HepG2 (cell line): ENCODE measurements around the gene IQCN. TPM values are rescaled to one million over a fixed set of nuclear protein-coding genes. Genes with fewer than 3 reads are reported as not detected.

Experiments used
- ARNTL ChIP-seq: sonication (generic); formaldehyde crosslinking; IDR thresholded peaks from 2 replicates; pipeline ENCODE4 v1.4.0; 2020; ENCODE audit warnings: mild to moderate bottlenecking, missing genetic modification reagents
- CCAR2 ChIP-seq: fragments of 200-400 bp; formaldehyde crosslinking; optimal IDR thresholded peaks from 2 replicates; pipeline ENCODE3; 2018; ENCODE audit warnings: low read depth, mild to moderate bottlenecking, low read length, moderate library complexity
- DPF2 ChIP-seq: sonication (generic); formaldehyde crosslinking; IDR thresholded peaks from 2 replicates; pipeline ENCODE4 v1.4.0; 2020; ENCODE audit warnings: mild to moderate bottlenecking, low read depth, missing genetic modification reagents, borderline replicate concordance
- ETV5 ChIP-seq: IDR thresholded peaks from 2 replicates; pipeline ENCODE4 v1.6.1; 2018; ENCODE audit warnings: missing biosample characterization, missing genetic modification reagents, inconsistent platforms, borderline replicate concordance
- FOXA3 ChIP-seq: IDR thresholded peaks from 2 replicates; pipeline ENCODE4 v1.6.1; 2016; ENCODE audit warnings: missing genetic modification reagents, missing compliant biosample characterization
- FOXP1 ChIP-seq, 2 experiments: fragments of 450-650 bp in 1 of 2; IDR thresholded peaks; 2 replicates each; pipeline ENCODE4 v1.6.1; 2017 to 2018; ENCODE audit warnings: antibody characterized with exemption in 1 of 2
- GTF2F1 ChIP-seq: fragments of 150-350 bp; IDR thresholded peaks from 2 replicates; pipeline ENCODE4 v1.6.1; 2014; ENCODE audit warnings: low read length
- KDM6A ChIP-seq: IDR thresholded peaks from 2 replicates; pipeline ENCODE4 v1.6.1; 2016; ENCODE audit warnings: low read depth
- MBD4 ChIP-seq: IDR thresholded peaks from 2 replicates; pipeline ENCODE4 v1.6.1; 2012; ENCODE audit warnings: low read length, inconsistent platforms, borderline replicate concordance
- MEIS2 ChIP-seq: sonication (generic); formaldehyde crosslinking; IDR thresholded peaks from 2 replicates; pipeline ENCODE4 v1.9.0; 2021; ENCODE audit warnings: mild to moderate bottlenecking, missing genetic modification reagents
- MYC ChIP-seq: sonication (generic); formaldehyde crosslinking; IDR thresholded peaks from 2 replicates; pipeline ENCODE4 v1.9.0; 2021; ENCODE audit warnings: missing genetic modification reagents, borderline replicate concordance
- NFKBIZ ChIP-seq: IDR thresholded peaks from 2 replicates; pipeline ENCODE4 v1.6.1; 2018; ENCODE audit warnings: missing genetic modification reagents, missing compliant biosample characterization
- SCMH1 ChIP-seq: sonication (generic); formaldehyde crosslinking; IDR thresholded peaks from 2 replicates; pipeline ENCODE4 v1.9.0; 2021; ENCODE audit warnings: missing genetic modification reagents, mild to moderate bottlenecking, borderline replicate concordance
- SP5 ChIP-seq: IDR thresholded peaks from 2 replicates; pipeline ENCODE4 v1.6.1; 2016; ENCODE audit warnings: low read depth, borderline replicate concordance
- STAG1 ChIP-seq: sonication (generic); formaldehyde crosslinking; IDR thresholded peaks from 2 replicates; pipeline ENCODE4 v1.4.0; 2020; ENCODE audit warnings: missing genetic modification reagents
- ZBTB38 ChIP-seq: sonication (generic); formaldehyde crosslinking; IDR thresholded peaks from 2 replicates; pipeline ENCODE4 v1.5.1; 2020; ENCODE audit warnings: mild to moderate bottlenecking, missing genetic modification reagents
- ZNF205 ChIP-seq: IDR thresholded peaks from 2 replicates; pipeline ENCODE4 v1.6.1; 2018; ENCODE audit warnings: missing biosample characterization, missing genetic modification reagents
- ZNF281 ChIP-seq: sonication (generic); formaldehyde crosslinking; IDR thresholded peaks from 2 replicates; pipeline ENCODE4 v1.4.0; 2020; ENCODE audit warnings: missing genetic modification reagents, borderline replicate concordance
- ZNF460 ChIP-seq: sonication (generic); formaldehyde crosslinking; IDR thresholded peaks from 2 replicates; pipeline ENCODE4 v1.5.1; 2020; ENCODE audit warnings: missing genetic modification reagents, mild to moderate bottlenecking, borderline replicate concordance
- ZSCAN21 ChIP-seq: sonication (generic); formaldehyde crosslinking; IDR thresholded peaks from 2 replicates; pipeline ENCODE4 v1.8.0; 2022; ENCODE audit warnings: mild to moderate bottlenecking, missing genetic modification reagents, moderate library complexity, borderline replicate concordance
- ZSCAN22 ChIP-seq: sonication (generic); formaldehyde crosslinking; IDR thresholded peaks from 2 replicates; pipeline ENCODE4 v1.4.0; 2020; ENCODE audit warnings: mild to moderate bottlenecking, missing genetic modification reagents
- polyA plus RNA-seq, 8 experiments: library from polyadenylated mRNA; depleted of rRNA in 3 of 8; stranded (reverse) in 7 of 8; unstranded in 1 of 8; fragments of >200 nt; fragmentation: Illumina TruSeq in 4 of 8; extraction: Trizol in 4 of 8; gene quantifications; 2 replicates each; pipeline versions ENCODE4 v1.2.1 to v1.2.3, GENCODE V29; 2011 to 2016; ENCODE audit warnings: low read depth in 4 of 8, missing spikeins in 1 of 8, mixed read lengths in 1 of 8; ENCODE audit not compliant: insufficient read depth in 1 of 8
- total RNA-seq, 5 experiments: library from RNA; depleted of rRNA; stranded (reverse); fragments of >200 nt; fragmentation: Illumina TruSeq; extraction: Trizol; gene quantifications; 2 replicates each; pipeline ENCODE4 v1.2.3, GENCODE V29; 2016; ENCODE audit warnings: low read depth in 1 of 5
- TF ChIP-seq, protein P1 (sequence below): sonication (generic); formaldehyde crosslinking; IDR thresholded peaks from 2 replicates; pipeline ENCODE4 v1.4.0; 2020; ENCODE audit warnings: mild to moderate bottlenecking, missing genetic modification reagents
- TF ChIP-seq, protein P2 (sequence below): sonication (generic); formaldehyde crosslinking; IDR thresholded peaks from 2 replicates; pipeline ENCODE4 v1.8.1; 2023; ENCODE audit warnings: mild to moderate bottlenecking, missing genetic modification reagents
- TF ChIP-seq, protein P3 (sequence below): sonication (generic); formaldehyde crosslinking; IDR thresholded peaks from 2 replicates; pipeline ENCODE4 v1.4.0; 2020; ENCODE audit warnings: missing genetic modification reagents, mild to moderate bottlenecking, borderline replicate concordance
- TF ChIP-seq, protein P4 (sequence below): sonication (generic); formaldehyde crosslinking; IDR thresholded peaks from 2 replicates; pipeline ENCODE4 v1.4.0; 2020; ENCODE audit warnings: mild to moderate bottlenecking, missing genetic modification reagents

Gene IQCN
- total and polyA plus RNA-seq, 2 of the 13 experiments (the other 11 are each of a cell fraction or from before 2014, with no cell fraction given), result 0.04 to 0.18 TPM

- TF ChIP-seq, protein P1, sequence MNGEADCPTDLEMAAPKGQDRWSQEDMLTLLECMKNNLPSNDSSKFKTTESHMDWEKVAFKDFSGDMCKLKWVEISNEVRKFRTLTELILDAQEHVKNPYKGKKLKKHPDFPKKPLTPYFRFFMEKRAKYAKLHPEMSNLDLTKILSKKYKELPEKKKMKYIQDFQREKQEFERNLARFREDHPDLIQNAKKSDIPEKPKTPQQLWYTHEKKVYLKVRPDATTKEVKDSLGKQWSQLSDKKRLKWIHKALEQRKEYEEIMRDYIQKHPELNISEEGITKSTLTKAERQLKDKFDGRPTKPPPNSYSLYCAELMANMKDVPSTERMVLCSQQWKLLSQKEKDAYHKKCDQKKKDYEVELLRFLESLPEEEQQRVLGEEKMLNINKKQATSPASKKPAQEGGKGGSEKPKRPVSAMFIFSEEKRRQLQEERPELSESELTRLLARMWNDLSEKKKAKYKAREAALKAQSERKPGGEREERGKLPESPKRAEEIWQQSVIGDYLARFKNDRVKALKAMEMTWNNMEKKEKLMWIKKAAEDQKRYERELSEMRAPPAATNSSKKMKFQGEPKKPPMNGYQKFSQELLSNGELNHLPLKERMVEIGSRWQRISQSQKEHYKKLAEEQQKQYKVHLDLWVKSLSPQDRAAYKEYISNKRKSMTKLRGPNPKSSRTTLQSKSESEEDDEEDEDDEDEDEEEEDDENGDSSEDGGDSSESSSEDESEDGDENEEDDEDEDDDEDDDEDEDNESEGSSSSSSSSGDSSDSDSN (CRISPR knock-in tag), result no peak
- TF ChIP-seq GTF2F1, result no peak
- TF ChIP-seq ARNTL (CRISPR knock-in tag), result no peak
- TF ChIP-seq STAG1 (CRISPR knock-in tag), result 0 out of 2 replicates have a peak, but pooled peaks have one; percentile 12
- TF ChIP-seq, protein P2, sequence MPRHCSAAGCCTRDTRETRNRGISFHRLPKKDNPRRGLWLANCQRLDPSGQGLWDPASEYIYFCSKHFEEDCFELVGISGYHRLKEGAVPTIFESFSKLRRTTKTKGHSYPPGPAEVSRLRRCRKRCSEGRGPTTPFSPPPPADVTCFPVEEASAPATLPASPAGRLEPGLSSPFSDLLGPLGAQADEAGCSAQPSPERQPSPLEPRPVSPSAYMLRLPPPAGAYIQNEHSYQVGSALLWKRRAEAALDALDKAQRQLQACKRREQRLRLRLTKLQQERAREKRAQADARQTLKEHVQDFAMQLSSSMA (CRISPR knock-in tag), result no peak
- TF ChIP-seq, protein P3, sequence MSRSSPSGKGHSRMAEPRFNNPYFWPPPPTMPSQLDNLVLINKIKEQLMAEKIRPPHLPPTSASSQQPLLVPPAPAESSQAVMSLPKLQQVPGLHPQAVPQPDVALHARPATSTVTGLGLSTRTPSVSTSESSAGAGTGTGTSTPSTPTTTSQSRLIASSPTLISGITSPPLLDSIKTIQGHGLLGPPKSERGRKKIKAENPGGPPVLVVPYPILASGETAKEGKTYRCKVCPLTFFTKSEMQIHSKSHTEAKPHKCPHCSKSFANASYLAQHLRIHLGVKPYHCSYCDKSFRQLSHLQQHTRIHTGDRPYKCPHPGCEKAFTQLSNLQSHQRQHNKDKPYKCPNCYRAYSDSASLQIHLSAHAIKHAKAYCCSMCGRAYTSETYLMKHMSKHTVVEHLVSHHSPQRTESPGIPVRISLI (CRISPR knock-in tag), result no peak
- TF ChIP-seq DPF2, result no peak
- peak; percentile 52; the same call in 1 of the 2 replicates for TF ChIP-seq ZBTB38
- peak; percentile 83 for TF ChIP-seq ETV5 (CRISPR knock-in tag)
- TF ChIP-seq MYC (CRISPR knock-in tag), result peak; percentile 51; the same call in 1 of the 2 replicates
- TF ChIP-seq SP5 (CRISPR knock-in tag), result peak; percentile 74
- TF ChIP-seq ZSCAN21 (CRISPR knock-in tag), result no peak
- TF ChIP-seq NFKBIZ (CRISPR knock-in tag), result no peak
- TF ChIP-seq FOXP1 (IDR thresholded peaks at IDR 0.05), result no peak
- peak; percentile 46; the same call in 1 of the 2 replicates for TF ChIP-seq FOXP1 (CRISPR knock-in tag; IDR thresholded peaks at IDR 0.05)
- TF ChIP-seq SCMH1 (CRISPR knock-in tag), result no peak
- TF ChIP-seq ZNF205 (CRISPR knock-in tag), result peak; percentile 54; the same call in 1 of the 2 replicates
- TF ChIP-seq MEIS2 (CRISPR knock-in tag), result peak; percentile 94
- TF ChIP-seq, protein P4, sequence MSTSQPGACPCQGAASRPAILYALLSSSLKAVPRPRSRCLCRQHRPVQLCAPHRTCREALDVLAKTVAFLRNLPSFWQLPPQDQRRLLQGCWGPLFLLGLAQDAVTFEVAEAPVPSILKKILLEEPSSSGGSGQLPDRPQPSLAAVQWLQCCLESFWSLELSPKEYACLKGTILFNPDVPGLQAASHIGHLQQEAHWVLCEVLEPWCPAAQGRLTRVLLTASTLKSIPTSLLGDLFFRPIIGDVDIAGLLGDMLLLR (CRISPR knock-in tag), result no peak
- no peak for TF ChIP-seq FOXA3
- no peak for TF ChIP-seq MBD4
- TF ChIP-seq ZNF281 (CRISPR knock-in tag), result peak; percentile 85
- peak; percentile 28; the same call in 1 of the 2 replicates for TF ChIP-seq KDM6A
- TF ChIP-seq CCAR2, result no peak
- no peak; the same call in 1 of the 2 replicates for TF ChIP-seq ZSCAN22
- TF ChIP-seq ZNF460 (CRISPR knock-in tag), result no peak
Observed at GRCh38 chr19:18282788-18283141, 8.5 kb upstream of the IQCN start (continued).
